Measurements from ENCODE around the gene SCARB1.

SCARB1 gene

DNA sequence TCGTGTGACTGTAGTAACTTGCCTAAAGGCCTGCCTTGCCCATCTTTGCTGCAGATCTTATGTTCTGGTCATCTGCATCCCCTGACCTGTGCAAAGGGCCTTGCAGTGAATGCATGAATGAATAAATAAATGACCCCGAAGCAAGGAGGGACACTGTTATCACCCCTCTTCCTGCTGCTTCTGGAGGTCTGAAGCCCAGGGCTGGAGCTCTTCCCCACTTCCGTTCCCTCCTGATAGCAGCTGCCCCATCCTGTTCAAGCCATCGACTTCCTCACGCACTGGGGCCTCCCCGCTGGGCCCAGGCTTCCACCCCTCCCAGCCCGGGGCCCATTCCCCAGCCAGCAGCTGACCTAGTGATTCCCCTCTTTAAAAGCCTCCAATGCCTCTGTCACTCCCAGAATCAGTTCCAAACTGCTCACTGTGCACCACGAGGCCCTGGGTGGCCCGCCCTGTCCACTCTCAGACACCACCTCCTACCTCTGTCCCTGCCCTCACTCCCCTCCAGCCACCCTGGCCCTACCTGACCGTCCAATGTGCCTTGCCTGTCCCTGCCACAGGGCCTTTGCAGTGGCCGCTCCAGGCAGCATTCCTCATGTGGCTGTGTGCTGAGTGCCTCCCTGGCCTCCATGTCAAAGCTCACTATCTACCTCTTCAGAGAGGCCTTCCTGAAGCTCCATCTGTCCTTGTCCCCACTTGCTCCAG lies 78.6 kb downstream of the SCARB1 start:
- Histone ChIP-seq H4K20me1 (ENCODE audit: insufficient read depth, low read length) (no peaks in the 10 kb centered on the region), H3K9ac (ENCODE audit: low read depth, low read length) (no peak overlapping the region), H3K27me3 (ENCODE audit: insufficient read depth, low read length, poor library complexity) (no peaks in the 10 kb centered on the region), H3K4me1 (ENCODE audit: insufficient read depth, low read length) (no peaks in the 10 kb centered on the region), H3K9me3 (ENCODE audit: insufficient read depth, low read length, severe bottlenecking) (no peaks in the 10 kb centered on the region), H3K27ac (ENCODE audit: low read length) (no peak overlapping the region), H3K4me3 (ENCODE audit: low read depth in 1 of 2, low read length in 2 of 2) (no peak overlapping the region), H2AFZ (ENCODE audit: low read depth, low read length) (no peak overlapping the region), H3K79me2 (ENCODE audit: insufficient read depth, low read length) (no peaks in the 10 kb centered on the region), H3K4me2 (ENCODE audit: insufficient read depth, low read length) (no peak overlapping the region), H3K36me3 (ENCODE audit: insufficient read depth, low read length) (peaks cover 51% of the 10 kb centered on the region)
- no peak for TF ChIP-seq EZH2 (IDR thresholded peaks at IDR 0.05; ENCODE audit: borderline replicate concordance, low read depth, low read length, severe bottlenecking)
- TF ChIP-seq, protein P1, sequence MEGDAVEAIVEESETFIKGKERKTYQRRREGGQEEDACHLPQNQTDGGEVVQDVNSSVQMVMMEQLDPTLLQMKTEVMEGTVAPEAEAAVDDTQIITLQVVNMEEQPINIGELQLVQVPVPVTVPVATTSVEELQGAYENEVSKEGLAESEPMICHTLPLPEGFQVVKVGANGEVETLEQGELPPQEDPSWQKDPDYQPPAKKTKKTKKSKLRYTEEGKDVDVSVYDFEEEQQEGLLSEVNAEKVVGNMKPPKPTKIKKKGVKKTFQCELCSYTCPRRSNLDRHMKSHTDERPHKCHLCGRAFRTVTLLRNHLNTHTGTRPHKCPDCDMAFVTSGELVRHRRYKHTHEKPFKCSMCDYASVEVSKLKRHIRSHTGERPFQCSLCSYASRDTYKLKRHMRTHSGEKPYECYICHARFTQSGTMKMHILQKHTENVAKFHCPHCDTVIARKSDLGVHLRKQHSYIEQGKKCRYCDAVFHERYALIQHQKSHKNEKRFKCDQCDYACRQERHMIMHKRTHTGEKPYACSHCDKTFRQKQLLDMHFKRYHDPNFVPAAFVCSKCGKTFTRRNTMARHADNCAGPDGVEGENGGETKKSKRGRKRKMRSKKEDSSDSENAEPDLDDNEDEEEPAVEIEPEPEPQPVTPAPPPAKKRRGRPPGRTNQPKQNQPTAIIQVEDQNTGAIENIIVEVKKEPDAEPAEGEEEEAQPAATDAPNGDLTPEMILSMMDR (IDR thresholded peaks at IDR 0.05; ENCODE audit: borderline replicate concordance, extremely low read depth, low read length, poor library complexity, severe bottlenecking) = no peak
- ATAC-seq (ENCODE audit: insufficient read depth, low read depth) (no peak), DNase-seq (no peak)

DNA sequence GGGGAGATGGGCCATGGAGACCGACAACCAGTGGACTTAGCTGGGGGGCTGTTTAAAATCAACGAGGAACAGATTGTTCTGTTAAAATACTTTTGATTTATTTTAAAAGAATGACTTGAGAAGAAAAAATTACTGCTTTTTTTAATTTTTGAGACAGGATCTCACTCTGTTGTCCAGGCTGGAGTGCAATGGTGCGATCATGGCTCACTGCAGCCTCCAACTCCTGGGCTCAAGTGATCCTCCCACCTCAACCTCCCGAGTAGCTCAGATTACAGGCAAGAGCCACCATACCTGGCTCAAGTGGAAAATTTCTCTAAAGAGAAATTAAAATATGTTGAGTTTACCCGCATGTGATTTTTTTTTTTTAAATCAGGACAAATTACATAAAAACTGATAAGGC lies 80.6 kb downstream of the SCARB1 start:
- no peaks in the 10 kb centered on the region for H3K4me1 ChIP-seq (ENCODE audit: insufficient read depth, low read length)
- no peaks in the 10 kb centered on the region for H3K27me3 ChIP-seq (ENCODE audit: insufficient read depth, low read length, poor library complexity)
- H4K20me1 ChIP-seq (ENCODE audit: insufficient read depth, low read length) = no peaks in the 10 kb centered on the region
- no peak overlapping the region for H3K9ac ChIP-seq (ENCODE audit: low read depth, low read length)
- no peak overlapping the region for H2AFZ ChIP-seq (ENCODE audit: low read depth, low read length)
- H3K4me3 ChIP-seq (ENCODE audit: low read depth in 1 of 2, low read length in 2 of 2) = no peak overlapping the region
- H3K9me3 ChIP-seq (ENCODE audit: insufficient read depth, low read length, severe bottlenecking) = no peaks in the 10 kb centered on the region
- H3K27ac ChIP-seq (ENCODE audit: low read length) = no peak overlapping the region
- no peak for ATAC-seq (ENCODE audit: insufficient read depth, low read depth)
- TF ChIP-seq EZH2 (IDR thresholded peaks at IDR 0.05; ENCODE audit: borderline replicate concordance, low read depth, low read length, severe bottlenecking) = no peak
- TF ChIP-seq, protein P1 (IDR thresholded peaks at IDR 0.05; ENCODE audit: borderline replicate concordance, extremely low read depth, low read length, poor library complexity, severe bottlenecking) = no peak
- H3K36me3 ChIP-seq (ENCODE audit: insufficient read depth, low read length) = peaks cover 38% of the 10 kb centered on the region
- no peaks in the 10 kb centered on the region for H3K79me2 ChIP-seq (ENCODE audit: insufficient read depth, low read length)
- no peak overlapping the region for H3K4me2 ChIP-seq (ENCODE audit: insufficient read depth, low read length)
- DNase-seq = no peak

DNA sequence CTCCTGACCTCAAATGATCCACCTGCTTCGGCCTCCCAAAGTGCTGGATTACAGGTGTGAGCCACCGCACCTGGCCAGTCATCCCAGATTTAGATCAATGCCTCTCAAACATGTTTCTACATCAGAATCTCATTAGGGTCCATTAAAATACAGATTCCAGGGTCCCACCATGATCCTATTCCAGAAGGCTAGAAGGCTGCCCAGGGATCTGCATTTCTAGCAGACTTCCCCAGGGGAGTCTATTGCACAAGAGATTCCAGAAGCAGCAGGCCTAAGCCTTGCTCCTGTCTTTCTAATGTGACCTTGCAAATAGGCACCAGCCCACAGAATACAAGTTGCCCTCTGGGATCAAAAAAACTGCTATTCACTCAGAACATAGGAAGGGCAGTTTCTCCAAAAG lies 81.5 kb downstream of the SCARB1 start:
- H3K27ac ChIP-seq (ENCODE audit: low read length) = no peak overlapping the region
- no peaks in the 10 kb centered on the region for H3K27me3 ChIP-seq (ENCODE audit: insufficient read depth, low read length, poor library complexity)
- H2AFZ ChIP-seq (ENCODE audit: low read depth, low read length) = no peak overlapping the region
- H3K9ac ChIP-seq (ENCODE audit: low read depth, low read length) = no peak overlapping the region
- H4K20me1 ChIP-seq (ENCODE audit: insufficient read depth, low read length) = no peaks in the 10 kb centered on the region
- H3K4me2 ChIP-seq (ENCODE audit: insufficient read depth, low read length) = no peak overlapping the region
- H3K36me3 ChIP-seq (ENCODE audit: insufficient read depth, low read length) = peaks cover 35% of the 10 kb centered on the region
- no peak overlapping the region for H3K4me3 ChIP-seq (ENCODE audit: low read depth in 1 of 2, low read length in 2 of 2)
- H3K9me3 ChIP-seq (ENCODE audit: insufficient read depth, low read length, severe bottlenecking) = no peaks in the 10 kb centered on the region
- H3K4me1 ChIP-seq (ENCODE audit: insufficient read depth, low read length) = no peaks in the 10 kb centered on the region
- H3K79me2 ChIP-seq (ENCODE audit: insufficient read depth, low read length) = no peaks in the 10 kb centered on the region
- TF ChIP-seq, protein P1 (IDR thresholded peaks at IDR 0.05; ENCODE audit: borderline replicate concordance, extremely low read depth, low read length, poor library complexity, severe bottlenecking) = no peak
- TF ChIP-seq EZH2 (IDR thresholded peaks at IDR 0.05; ENCODE audit: borderline replicate concordance, low read depth, low read length, severe bottlenecking) = no peak
- ATAC-seq (ENCODE audit: insufficient read depth, low read depth) (no peak), DNase-seq (no peak)

All from DND-41 (cell line).